ENCODE data around the gene ADARB1. TPM values are rescaled to one million over a fixed set of nuclear protein-coding genes. Genes with fewer than 3 reads are reported as not detected.

ADARB1 gene
- total RNA-seq, 1 experiment from 2014 or later = 12.1 TPM

DNA sequence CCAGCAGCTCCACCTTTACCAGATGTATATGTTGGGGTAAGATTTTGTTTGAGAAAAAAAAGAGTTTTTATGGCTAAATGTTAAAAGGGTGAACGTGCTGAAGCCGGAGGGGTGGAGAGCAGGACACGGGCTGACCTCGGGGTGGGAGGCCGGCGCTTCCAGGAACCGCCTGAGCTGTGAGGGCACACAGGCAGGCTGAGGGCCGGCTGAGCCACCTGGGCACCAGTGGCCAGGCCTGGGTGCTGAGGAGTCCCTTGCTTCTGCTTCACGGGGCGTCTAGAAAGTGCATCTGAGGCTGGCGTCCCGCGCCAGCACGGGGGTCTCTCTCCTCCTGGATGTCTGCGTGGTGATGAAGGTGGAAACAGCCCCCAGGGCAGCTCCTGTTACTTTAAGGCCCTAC is 33.6 kb upstream of the ADARB1 start:
- no peak overlapping the region for H3K4me2 ChIP-seq
- H3K36me3 ChIP-seq (ENCODE audit: low read depth) = no peaks in the 10 kb centered on the region
- H4K20me1 ChIP-seq (ENCODE audit: insufficient read depth) = no peaks in the 10 kb centered on the region
- no peaks in the 10 kb centered on the region for H3K79me2 ChIP-seq (ENCODE audit: low read depth)
- H3K27ac ChIP-seq = no peak overlapping the region
- ChIA-PET CTCF (no interaction called here), POLR2A (ENCODE audit: unreplicated experiment) (interaction anchor here (0.5 kb wide), 1 partner anchor 28 kb away, joined by 3 read pairs; no protein-coding TSS in a partner anchor)
- peaks cover 10% of the 10 kb centered on the region for H3K27me3 ChIP-seq (ENCODE audit: insufficient read depth, low read depth)
- no peak for DNase-seq
- BruUV-seq (replicated peaks) = no TSS peak
- intact Hi-C loops (cut with micrococcal nuclease; ENCODE audit: unreplicated experiment) = no loop called here
- no peaks in the 10 kb centered on the region for H3F3A ChIP-seq (ENCODE audit: insufficient read depth, low read depth)
- no peaks in the 10 kb centered on the region for H3K9me2 ChIP-seq (ENCODE audit: insufficient read depth)
- no peak overlapping the region for H3K4me3 ChIP-seq
- peaks cover 5% of the 10 kb centered on the region; the same call in 1 of the 2 replicates for H3K9me3 ChIP-seq (ENCODE audit: insufficient read depth, low read depth)
- H2AFZ ChIP-seq = no peak overlapping the region
- no peaks in the 10 kb centered on the region for H3K4me1 ChIP-seq (replicated peaks; ENCODE audit: insufficient read depth)
- no peak for TF ChIP-seq EZH2 (IDR thresholded peaks at IDR 0.05; ENCODE audit: low read depth)
- TF ChIP-seq, protein P1, sequence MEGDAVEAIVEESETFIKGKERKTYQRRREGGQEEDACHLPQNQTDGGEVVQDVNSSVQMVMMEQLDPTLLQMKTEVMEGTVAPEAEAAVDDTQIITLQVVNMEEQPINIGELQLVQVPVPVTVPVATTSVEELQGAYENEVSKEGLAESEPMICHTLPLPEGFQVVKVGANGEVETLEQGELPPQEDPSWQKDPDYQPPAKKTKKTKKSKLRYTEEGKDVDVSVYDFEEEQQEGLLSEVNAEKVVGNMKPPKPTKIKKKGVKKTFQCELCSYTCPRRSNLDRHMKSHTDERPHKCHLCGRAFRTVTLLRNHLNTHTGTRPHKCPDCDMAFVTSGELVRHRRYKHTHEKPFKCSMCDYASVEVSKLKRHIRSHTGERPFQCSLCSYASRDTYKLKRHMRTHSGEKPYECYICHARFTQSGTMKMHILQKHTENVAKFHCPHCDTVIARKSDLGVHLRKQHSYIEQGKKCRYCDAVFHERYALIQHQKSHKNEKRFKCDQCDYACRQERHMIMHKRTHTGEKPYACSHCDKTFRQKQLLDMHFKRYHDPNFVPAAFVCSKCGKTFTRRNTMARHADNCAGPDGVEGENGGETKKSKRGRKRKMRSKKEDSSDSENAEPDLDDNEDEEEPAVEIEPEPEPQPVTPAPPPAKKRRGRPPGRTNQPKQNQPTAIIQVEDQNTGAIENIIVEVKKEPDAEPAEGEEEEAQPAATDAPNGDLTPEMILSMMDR (conservative IDR thresholded peaks at IDR 0.05) = no peak

DNA sequence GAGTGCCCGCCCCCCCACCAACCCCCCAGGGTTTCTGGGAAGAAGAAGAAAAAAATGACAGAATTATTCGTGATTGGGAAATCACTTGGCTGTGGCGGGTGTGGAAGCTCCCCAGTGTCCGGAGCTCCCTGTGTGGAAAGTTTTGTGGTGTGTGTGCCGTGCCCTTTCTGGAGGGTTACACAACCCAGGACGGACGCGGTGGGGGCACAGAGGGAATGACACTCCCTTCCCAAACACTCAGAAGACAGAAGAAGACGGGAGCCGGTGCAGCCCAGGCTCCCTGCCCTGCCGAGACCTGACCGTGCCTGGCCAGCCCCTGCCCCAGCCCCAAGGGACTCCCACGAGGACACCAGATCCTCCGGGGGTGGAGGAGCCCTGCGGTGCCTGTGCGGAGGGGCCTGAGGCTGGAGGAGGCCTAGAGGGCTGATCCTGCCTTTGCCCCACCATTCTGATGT is 33.0 kb upstream of the ADARB1 start:
- no peak overlapping the region for H3K4me3 ChIP-seq

DNA sequence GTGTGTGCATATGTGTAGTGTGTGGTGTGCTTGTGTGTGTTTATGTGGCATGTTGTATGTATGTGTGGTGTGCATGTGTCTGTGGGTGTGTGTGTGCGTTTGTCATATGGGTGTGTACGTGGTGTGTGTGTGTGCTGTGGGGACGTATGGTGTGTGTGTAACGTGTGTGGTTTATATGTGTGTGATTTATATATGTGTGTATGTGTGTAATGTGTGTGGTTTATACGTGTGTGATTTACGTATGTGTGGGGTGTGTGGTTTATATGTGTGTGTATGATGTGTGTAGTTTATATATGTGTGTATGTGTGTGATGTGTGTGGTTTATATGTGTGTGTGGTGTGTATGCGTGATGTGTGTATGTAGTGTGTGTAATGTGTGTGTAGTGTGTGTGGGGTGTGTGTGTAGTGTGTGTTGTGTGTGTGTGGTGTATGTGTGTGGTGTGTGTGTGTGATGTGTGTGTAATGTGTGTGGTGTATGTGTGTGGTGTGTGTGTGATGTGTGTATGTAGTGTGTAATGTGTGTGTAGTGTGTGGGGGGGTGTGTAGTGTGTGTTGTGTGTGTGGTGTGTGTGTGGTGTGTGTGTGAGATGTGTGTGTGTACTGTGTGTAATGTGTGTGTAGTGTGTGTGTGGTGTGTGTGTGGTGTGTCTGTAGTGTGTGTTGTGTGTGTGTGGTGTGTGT is 32.3 kb upstream of the ADARB1 start:
- DNase-seq = no peak
- H2AFZ ChIP-seq = no peak overlapping the region
- intact Hi-C loops (cut with micrococcal nuclease; ENCODE audit: unreplicated experiment) = no loop called here
- TF ChIP-seq, protein P1 (conservative IDR thresholded peaks at IDR 0.05) = no peak
- no peak for TF ChIP-seq EZH2 (IDR thresholded peaks at IDR 0.05; ENCODE audit: low read depth)
- H3K36me3 ChIP-seq (ENCODE audit: low read depth) = no peaks in the 10 kb centered on the region
- no peaks in the 10 kb centered on the region for H4K20me1 ChIP-seq (ENCODE audit: insufficient read depth)
- POLR2A ChIA-PET (ENCODE audit: unreplicated experiment) = no interaction called here
- H3K79me2 ChIP-seq (ENCODE audit: low read depth) = no peaks in the 10 kb centered on the region
- BruUV-seq (replicated peaks) = no TSS peak
- peaks cover 1% of the 10 kb centered on the region; the same call in 1 of the 2 replicates for H3K9me3 ChIP-seq (ENCODE audit: insufficient read depth, low read depth)
- H3K4me2 ChIP-seq = no peak overlapping the region
- H3K27ac ChIP-seq = no peak overlapping the region
- CTCF ChIA-PET = no interaction called here
- H3K27me3 ChIP-seq (ENCODE audit: insufficient read depth, low read depth) = peaks cover 20% of the 10 kb centered on the region
- H3K4me3 ChIP-seq = no peak overlapping the region
- no peaks in the 10 kb centered on the region for H3K4me1 ChIP-seq (replicated peaks; ENCODE audit: insufficient read depth)
- H3K9me2 ChIP-seq (ENCODE audit: insufficient read depth) = no peaks in the 10 kb centered on the region
- H3F3A ChIP-seq (ENCODE audit: insufficient read depth, low read depth) = no peaks in the 10 kb centered on the region

More for the DNA sequence above, 33.0 kb upstream of the ADARB1 start:
- Histone ChIP-seq H3K4me2 (peak overlapping the region; percentile 28; the same call in 1 of the 2 replicates), H2AFZ (no peak overlapping the region), H3K4me1 (replicated peaks; ENCODE audit: insufficient read depth) (no peaks in the 10 kb centered on the region), H3K79me2 (ENCODE audit: low read depth) (no peaks in the 10 kb centered on the region), H3K27ac (no peak overlapping the region), H3K9me3 (ENCODE audit: insufficient read depth, low read depth) (peaks cover 5% of the 10 kb centered on the region; the same call in 1 of the 2 replicates), H3F3A (ENCODE audit: insufficient read depth, low read depth) (no peaks in the 10 kb centered on the region), H3K36me3 (ENCODE audit: low read depth) (no peaks in the 10 kb centered on the region), H3K27me3 (ENCODE audit: insufficient read depth, low read depth) (peaks cover 17% of the 10 kb centered on the region), H4K20me1 (ENCODE audit: insufficient read depth) (no peaks in the 10 kb centered on the region), H3K9me2 (ENCODE audit: insufficient read depth) (no peaks in the 10 kb centered on the region)
- CTCF ChIA-PET = no interaction called here
- no peak for DNase-seq
- intact Hi-C loops (cut with micrococcal nuclease; ENCODE audit: unreplicated experiment) = no loop called here
- POLR2A ChIA-PET (ENCODE audit: unreplicated experiment) = interaction anchor here (0.5 kb wide), 1 partner anchor 29 kb away, joined by 3 read pairs; no protein-coding TSS in a partner anchor
- TF ChIP-seq, protein P1 (conservative IDR thresholded peaks at IDR 0.05) = no peak
- TF ChIP-seq EZH2 (IDR thresholded peaks at IDR 0.05; ENCODE audit: low read depth) = no peak
- no TSS peak for BruUV-seq (replicated peaks)
